Stimulated activated CD4-positive, alpha-beta T cell treated with anti-CD3 and anti-CD28 coated beads, TNF-alpha, amount 100 ng/mL, for 4 hours (primary cell): Measurements from ENCODE around the gene PSMD10.

ENCODE experiments used
- DNase-seq, 3 experiments: peaks; one replicate each; pipeline ENCODE4 v3.0.0-alpha.2; 2020; ENCODE audit warnings: low read depth in 3 of 3

Gene PSMD10

GRCh38 chrX:108072746-108073145 is 18.6 kb downstream of the PSMD10 start:
- no peak for DNase-seq

- no peak for DNase-seq
These were observed 19.8 kb downstream of the PSMD10 start for GRCh38 chrX:108071578-108071977.

GRCh38 chrX:108070891-108071290 is 20.5 kb downstream of the PSMD10 start:
- no peak for DNase-seq

- no peak for DNase-seq
These were observed 23.2 kb downstream of the PSMD10 start for GRCh38 chrX:108068121-108068520.

GRCh38 chrX:108064613-108065012 is 26.7 kb downstream of the PSMD10 start:
- no peak for DNase-seq

GRCh38 chrX:108064001-108064400 is 27.3 kb downstream of the PSMD10 start:
- no peak for DNase-seq

GRCh38 chrX:108059801-108060200 is 31.5 kb downstream of the PSMD10 start:
- DNase-seq: no peak

GRCh38 chrX:108055546-108055945 is 35.8 kb downstream of the PSMD10 start:
- no peak for DNase-seq

GRCh38 chrX:108053218-108053617 is 38.1 kb downstream of the PSMD10 start:
- no peak for DNase-seq

GRCh38 chrX:108049649-108050048 is 41.7 kb downstream of the PSMD10 start:
- DNase-seq: no peak

GRCh38 chrX:108044554-108045256 is 46.6 kb downstream of the PSMD10 start, which contains the start of gene VSIG1:
Gene VSIG1 (plus strand): TSS chrX:108045065. CDS start chrX:108045131, 66 bp downstream.
- no peak for DNase-seq

GRCh38 chrX:108036298-108036973 is 54.9 kb downstream of the PSMD10 start:
- no peak for DNase-seq

GRCh38 chrX:108034725-108035124 is 56.6 kb downstream of the PSMD10 start:
- no peak for DNase-seq
